Upper lobe of left lung (tissue), 4 donors: ENCODE data around the gene CCDC197.

Experiments used
- EP300 ChIP-seq, 4 donors: sonication (generic); formaldehyde crosslinking; IDR thresholded peaks; one replicate each; pipeline ENCODE4 v1.5.1; 2017; ENCODE audit warnings: antibody characterized with exemption in 4 of 4, control low read depth in 2 of 4
- POLR2A ChIP-seq, 4 donors: fragments of 450-650 bp; IDR thresholded peaks; one replicate each; pipeline ENCODE4 v1.5.1; 2016 to 2017; ENCODE audit warnings: antibody characterized with exemption in 4 of 4, mild to moderate bottlenecking in 2 of 4
- TF ChIP-seq, protein P1 (sequence below), 6 experiments: fragments of 450-650 bp in 4 of 6; fragments of 200-600 bp in 2 of 6; sonication (generic) in 2 of 6; IDR thresholded peaks; one replicate each; pipeline ENCODE4 v1.5.1; 2016 to 2019; ENCODE audit warnings: antibody characterized with exemption in 6 of 6

DNA sequence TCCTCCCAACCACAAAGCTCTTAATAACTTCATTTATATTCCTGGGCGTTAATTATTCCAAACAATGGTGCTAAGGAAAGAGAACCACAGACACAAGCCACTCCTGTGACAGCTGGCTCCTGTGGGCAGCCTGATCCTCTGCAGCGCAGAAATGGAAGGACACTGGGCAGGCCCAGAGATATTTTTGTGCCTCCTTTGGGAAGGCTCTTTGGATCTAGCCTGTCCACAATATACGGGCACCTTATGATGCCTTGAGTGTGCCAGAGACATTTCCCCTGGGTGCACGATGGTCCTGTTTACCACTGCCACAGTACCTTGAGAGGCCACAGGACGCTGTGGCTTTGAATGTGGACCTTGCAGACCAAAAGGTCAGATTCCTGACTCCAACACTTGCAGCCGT, 22.8 kb upstream of the CCDC197 start:
- TF ChIP-seq, protein P1, sequence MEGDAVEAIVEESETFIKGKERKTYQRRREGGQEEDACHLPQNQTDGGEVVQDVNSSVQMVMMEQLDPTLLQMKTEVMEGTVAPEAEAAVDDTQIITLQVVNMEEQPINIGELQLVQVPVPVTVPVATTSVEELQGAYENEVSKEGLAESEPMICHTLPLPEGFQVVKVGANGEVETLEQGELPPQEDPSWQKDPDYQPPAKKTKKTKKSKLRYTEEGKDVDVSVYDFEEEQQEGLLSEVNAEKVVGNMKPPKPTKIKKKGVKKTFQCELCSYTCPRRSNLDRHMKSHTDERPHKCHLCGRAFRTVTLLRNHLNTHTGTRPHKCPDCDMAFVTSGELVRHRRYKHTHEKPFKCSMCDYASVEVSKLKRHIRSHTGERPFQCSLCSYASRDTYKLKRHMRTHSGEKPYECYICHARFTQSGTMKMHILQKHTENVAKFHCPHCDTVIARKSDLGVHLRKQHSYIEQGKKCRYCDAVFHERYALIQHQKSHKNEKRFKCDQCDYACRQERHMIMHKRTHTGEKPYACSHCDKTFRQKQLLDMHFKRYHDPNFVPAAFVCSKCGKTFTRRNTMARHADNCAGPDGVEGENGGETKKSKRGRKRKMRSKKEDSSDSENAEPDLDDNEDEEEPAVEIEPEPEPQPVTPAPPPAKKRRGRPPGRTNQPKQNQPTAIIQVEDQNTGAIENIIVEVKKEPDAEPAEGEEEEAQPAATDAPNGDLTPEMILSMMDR (IDR thresholded peaks at IDR 0.05) = no peak
- no peak for TF ChIP-seq POLR2A (IDR thresholded peaks at IDR 0.05)
- no peak for TF ChIP-seq EP300 (IDR thresholded peaks at IDR 0.05)
